ES-I3 (cell line): Measurements from ENCODE around the gene SCT.
"Not testable (repeated sequence)": the region's sequence is repeated elsewhere in the genome, so short reads cannot be mapped to it uniquely, and the experiment has no call there.

Experiments
- H3K36me3 ChIP-seq: 2 replicates; pipeline ENCODE4 v1.6.1; 2013; ENCODE audit warnings: mild to moderate bottlenecking, low read length, control low read depth, moderate library complexity; ENCODE audit not compliant: insufficient read depth
- H3K4me1 ChIP-seq: 2 replicates; pipeline ENCODE4 v1.6.1; 2013; ENCODE audit warnings: mild to moderate bottlenecking, control low read depth, low read length; ENCODE audit not compliant: insufficient read depth
- H3K9ac ChIP-seq: 2 replicates; pipeline ENCODE4 v1.6.1; 2013; ENCODE audit warnings: low read depth, mild to moderate bottlenecking, low read length, moderate library complexity
- H3K9me3 ChIP-seq: 2 replicates; pipeline ENCODE4 v1.6.1; 2013; ENCODE audit warnings: mild to moderate bottlenecking, low read length, moderate library complexity; ENCODE audit not compliant: control insufficient read depth, insufficient read depth

SCT gene

DNA sequence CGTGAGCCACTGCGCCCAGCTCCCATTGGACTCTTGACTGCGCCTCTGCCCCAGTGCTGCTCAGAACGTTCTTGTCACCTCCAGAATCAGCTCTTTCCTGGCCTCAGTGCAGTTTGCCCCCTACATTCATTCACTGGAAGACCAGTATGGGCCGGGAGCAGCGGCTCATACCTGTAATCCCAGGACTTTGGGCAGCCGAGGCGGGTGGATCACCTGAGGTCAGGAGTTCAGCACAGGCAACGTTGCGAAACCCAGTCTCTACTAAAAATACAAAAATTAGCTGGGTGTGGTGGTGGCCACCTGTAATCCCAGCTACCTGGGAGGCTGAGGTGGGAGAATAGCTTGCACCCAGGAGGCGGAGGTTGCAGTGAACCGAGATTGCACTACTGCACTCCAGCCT, 27.5 kb upstream of the SCT start:
- not testable (repeated sequence) for H3K9ac ChIP-seq, H3K9me3 ChIP-seq, H3K4me1 ChIP-seq, H3K36me3 ChIP-seq

DNA sequence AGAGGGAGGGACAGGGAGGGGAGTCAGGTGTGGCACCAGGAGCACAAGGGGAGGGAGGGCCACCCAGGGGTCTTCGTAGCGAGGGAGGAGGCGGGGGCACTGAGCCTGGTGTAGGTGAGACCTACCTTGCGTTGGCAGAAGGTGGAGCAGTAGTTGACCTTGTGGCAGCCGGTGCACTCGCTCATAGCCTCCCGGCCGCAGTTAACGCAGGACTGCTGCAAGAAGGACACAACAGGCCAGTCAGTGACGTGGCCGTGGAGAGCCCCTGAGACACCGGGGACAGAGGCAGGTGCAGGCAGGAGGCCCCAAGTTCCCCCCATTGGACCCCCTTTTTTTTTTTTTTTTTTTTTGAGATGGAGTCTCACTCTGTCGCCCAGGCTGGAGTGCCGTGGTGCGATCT, 26.9 kb upstream of the SCT start:
- Histone ChIP-seq H3K4me1 (no peaks in the 10 kb centered on the region), H3K9me3 (no peaks in the 10 kb centered on the region), H3K9ac (no peak overlapping the region), H3K36me3 (no peaks in the 10 kb centered on the region)

GRCh38 chr11:653136-653535, 26.2 kb upstream of the SCT start:
- not testable (repeated sequence) for H3K4me1 ChIP-seq, H3K36me3 ChIP-seq, H3K9me3 ChIP-seq, H3K9ac ChIP-seq

DNA sequence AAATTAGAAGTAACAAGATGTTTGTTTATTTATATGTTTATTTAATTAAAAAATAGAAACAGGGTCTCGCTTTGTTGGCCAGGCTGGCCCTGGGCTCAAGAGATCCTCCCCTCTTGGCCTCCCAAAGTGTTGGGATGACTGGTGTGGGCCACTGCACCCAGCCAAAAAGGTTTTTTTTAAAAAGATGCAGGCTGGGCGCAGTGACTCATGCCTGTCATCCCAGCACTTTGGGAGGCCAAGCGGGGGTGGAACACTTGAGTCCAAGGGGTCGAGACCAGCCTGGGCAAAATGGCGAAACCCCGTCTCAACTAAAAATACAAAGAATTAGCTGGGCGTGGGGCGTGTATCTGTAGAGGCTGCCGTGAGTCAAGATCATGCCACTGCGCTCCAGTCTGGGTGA, 23.5 kb upstream of the SCT start:
- Histone ChIP-seq H3K9me3 (no peaks in the 10 kb centered on the region), H3K4me1 (no peaks in the 10 kb centered on the region), H3K9ac (no peak overlapping the region), H3K36me3 (no peaks in the 10 kb centered on the region)

DNA sequence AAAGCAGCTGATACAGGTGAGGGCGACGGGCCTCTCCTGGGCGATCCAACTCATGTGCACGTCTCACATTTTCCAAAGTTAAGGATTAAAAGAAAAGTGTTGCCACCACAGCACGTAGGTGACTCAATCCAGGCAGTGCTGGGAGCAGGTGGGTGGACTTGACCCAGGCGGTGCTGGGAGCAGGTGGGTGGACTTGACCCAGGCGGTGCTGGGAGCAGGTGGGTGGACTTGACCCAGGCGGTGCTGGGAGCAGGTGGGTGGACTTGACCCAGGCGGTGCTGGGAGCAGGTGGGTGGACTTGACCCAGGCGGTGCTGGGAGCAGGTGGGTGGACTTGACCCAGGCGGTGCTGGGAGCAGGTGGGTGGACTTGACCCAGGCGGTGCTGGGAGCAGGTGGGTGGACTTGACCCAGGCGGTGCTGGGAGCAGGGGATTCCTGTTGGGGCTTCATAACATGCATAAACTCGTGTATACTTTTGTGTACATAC, 20.7 kb upstream of the SCT start:
- H3K9ac ChIP-seq, H3K4me1 ChIP-seq, H3K9me3 ChIP-seq, H3K36me3 ChIP-seq: not testable (repeated sequence)

DNA sequence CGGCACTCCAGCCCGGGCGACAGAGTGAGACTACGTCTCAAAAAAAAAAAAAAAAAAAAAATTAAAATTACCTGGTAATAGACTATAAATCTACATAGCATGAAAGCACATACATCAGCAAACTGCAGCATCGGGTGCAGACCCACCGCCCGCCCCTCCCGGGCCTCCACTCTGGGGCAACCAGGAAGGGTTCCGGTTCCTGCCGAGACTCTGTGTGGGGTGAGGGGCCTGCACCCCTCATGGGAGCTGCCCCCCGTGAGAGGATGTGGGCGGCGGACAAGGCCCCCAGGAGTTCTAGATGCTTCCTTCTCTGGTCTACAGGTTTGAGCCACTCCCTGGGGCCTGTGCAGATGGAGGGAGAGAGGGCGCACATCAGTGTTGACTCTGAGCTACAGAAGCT, 19.2 kb upstream of the SCT start:
- Histone ChIP-seq H3K9ac (no peak overlapping the region), H3K36me3 (no peaks in the 10 kb centered on the region), H3K9me3 (no peaks in the 10 kb centered on the region), H3K4me1 (no peaks in the 10 kb centered on the region; the same call in 1 of the 2 replicates)

- Histone ChIP-seq H3K4me1 (peaks cover 5% of the 10 kb centered on the region; the same call in 1 of the 2 replicates), H3K9me3 (no peaks in the 10 kb centered on the region), H3K9ac (no peak overlapping the region), H3K36me3 (no peaks in the 10 kb centered on the region)
Measured at GRCh38 chr11:645536-645935, 18.6 kb upstream of the SCT start.

DNA sequence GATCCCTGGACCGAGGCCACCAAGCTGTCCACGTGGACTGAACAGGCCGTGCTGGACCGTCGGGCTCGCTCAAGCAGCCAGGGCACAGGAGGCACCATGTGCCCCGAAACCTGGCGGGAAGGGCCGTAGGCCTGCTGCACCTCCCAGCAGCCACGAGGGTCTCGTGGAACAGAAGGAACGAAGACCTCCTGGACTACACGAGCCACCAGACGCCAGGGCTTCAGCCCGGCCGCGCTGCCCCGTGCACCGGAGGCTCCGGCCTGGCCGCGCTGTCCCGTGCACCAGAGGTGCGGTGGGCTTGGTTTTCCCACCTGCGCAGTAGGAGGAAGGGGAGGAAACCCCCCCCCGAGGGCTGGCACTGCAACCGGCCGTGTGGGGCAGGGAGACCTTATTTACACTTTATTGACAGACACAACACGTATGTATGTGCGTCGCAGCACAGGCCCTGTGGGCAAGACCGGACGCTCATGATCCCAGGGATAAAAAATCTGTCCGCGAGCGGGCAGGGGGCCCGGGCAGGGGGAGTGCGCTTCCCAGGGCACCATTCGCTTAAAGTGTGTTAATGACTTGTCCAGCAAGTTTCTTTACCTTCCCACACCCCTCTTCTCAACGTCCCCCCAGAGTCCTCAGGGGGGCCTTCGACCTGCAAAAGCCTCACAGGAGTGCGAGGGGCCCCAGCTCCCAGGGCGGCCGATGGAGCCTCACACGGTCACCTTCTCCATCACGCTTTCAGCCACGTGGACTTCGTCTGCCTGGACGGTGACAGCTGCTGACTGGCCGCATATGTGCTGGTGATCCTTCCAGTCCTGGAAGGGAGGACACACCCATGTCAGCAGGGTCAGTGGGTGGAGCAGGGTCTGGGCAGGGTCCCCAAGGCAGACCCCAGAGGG, 17.1 kb upstream of the SCT start:
- Histone ChIP-seq H3K36me3 (no peaks in the 10 kb centered on the region), H3K9me3 (no peaks in the 10 kb centered on the region), H3K9ac (no peak overlapping the region), H3K4me1 (peaks cover 6% of the 10 kb centered on the region; the same call in 1 of the 2 replicates)

DNA sequence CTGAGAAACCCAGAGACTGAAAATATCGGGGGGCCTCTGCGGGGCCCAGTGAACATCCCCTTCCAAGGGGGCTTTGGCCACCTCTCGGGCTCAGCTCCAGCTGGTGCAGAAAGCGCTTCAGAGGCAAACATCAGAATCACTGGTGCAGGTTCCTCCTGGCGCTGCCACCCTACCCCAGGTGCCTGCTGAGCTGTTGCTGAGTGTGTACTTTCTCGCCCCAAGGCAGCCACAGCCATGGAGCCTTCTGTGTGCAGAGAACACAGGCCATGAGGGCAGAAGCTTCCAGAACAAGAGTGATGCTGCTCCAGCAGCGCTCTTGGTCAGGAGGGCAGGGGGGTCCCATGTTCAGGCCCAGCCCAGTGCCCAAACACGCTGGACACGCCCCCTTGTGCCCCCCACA, 16.4 kb upstream of the SCT start:
- H3K36me3 ChIP-seq, result no peaks in the 10 kb centered on the region
- peaks cover 6% of the 10 kb centered on the region; the same call in 1 of the 2 replicates for H3K4me1 ChIP-seq
- no peak overlapping the region for H3K9ac ChIP-seq
- no peaks in the 10 kb centered on the region for H3K9me3 ChIP-seq

DNA sequence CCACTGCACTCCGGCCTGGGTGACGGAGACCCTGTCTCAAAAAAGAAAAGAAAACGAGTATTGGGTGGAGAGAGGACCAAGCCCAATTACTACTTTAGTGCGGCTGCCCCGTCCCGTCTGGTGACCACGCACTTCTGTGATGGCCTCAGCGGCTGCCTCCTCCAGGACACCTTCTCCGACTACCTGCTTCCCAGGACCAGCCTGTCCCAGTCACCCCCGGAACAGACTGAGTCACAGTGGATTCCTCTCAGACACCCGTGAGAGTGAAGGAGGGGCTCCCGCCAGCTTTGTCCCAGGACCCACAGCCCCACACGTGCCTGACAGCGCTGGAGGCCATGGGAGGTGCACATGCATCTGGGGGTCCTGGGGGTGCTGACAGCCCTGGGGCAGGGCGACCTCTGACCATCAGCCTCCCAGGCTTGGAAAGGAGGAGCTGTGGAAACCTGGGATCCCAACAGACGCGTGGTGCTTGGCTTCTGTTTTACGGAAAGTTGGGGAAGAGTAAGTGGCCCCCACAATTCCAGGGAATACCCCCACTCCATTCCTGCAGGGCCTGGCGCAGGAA, 14.9 kb upstream of the SCT start:
- Histone ChIP-seq H3K4me1 (peaks cover 6% of the 10 kb centered on the region; the same call in 1 of the 2 replicates), H3K36me3 (no peaks in the 10 kb centered on the region), H3K9me3 (no peaks in the 10 kb centered on the region), H3K9ac (no peak overlapping the region)

GRCh38 chr11:640021-640706, 13.2 kb upstream of the SCT start:
- Histone ChIP-seq H3K4me1 (peaks cover 6% of the 10 kb centered on the region; the same call in 1 of the 2 replicates), H3K9me3 (no peaks in the 10 kb centered on the region), H3K36me3 (no peaks in the 10 kb centered on the region), H3K9ac (no peak overlapping the region)

DNA sequence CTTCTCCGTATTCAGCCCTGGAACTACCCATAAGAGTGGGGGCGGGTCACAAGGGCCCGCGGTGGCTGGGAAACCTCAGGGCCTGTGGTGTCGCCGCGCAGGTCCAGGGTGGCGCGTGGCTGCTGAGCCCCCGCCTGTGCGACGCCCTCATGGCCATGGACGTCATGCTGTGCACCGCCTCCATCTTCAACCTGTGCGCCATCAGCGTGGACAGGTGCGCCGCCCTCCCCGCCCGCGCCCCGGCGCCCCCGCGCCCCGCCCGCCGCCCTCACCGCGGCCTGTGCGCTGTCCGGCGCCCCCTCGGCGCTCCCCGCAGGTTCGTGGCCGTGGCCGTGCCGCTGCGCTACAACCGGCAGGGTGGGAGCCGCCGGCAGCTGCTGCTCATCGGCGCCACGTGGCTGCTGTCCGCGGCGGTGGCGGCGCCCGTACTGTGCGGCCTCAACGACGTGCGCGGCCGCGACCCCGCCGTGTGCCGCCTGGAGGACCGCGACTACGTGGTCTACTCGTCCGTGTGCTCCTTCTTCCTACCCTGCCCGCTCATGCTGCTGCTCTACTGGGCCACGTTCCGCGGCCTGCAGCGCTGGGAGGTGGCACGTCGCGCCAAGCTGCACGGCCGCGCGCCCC, 12.5 kb upstream of the SCT start:
- Histone ChIP-seq H3K9ac (peak overlapping the region; percentile 35), H3K36me3 (no peaks in the 10 kb centered on the region), H3K9me3 (no peaks in the 10 kb centered on the region), H3K4me1 (peaks cover 6% of the 10 kb centered on the region; the same call in 1 of the 2 replicates)

GRCh38 chr11:638631-639331, 11.8 kb upstream of the SCT start:
- Histone ChIP-seq H3K4me1 (peaks cover 6% of the 10 kb centered on the region; the same call in 1 of the 2 replicates), H3K36me3 (no peaks in the 10 kb centered on the region), H3K9me3 (no peaks in the 10 kb centered on the region), H3K9ac (peak overlapping the region; percentile 35)
